OCI-LY1 (cell line): Measurements from ENCODE around the gene GNB5.

Experiments used
- H2AFZ ChIP-seq: fragments of 200-600 bp; sonication (generic), shearing (Covaris generic); 2 replicates; pipeline ENCODE4 v1.6.0; 2014; ENCODE audit warnings: antibody characterized with exemption, mild to moderate bottlenecking, low read length
- H3F3A ChIP-seq: fragments of 200-600 bp; sonication (generic), shearing (Covaris generic); 2 replicates; pipeline ENCODE4 v1.6.0; 2014; ENCODE audit warnings: mild to moderate bottlenecking, antibody characterized with exemption, low read length, moderate library complexity; ENCODE audit not compliant: insufficient read depth
- H3K27ac ChIP-seq: fragments of 200-600 bp; sonication (generic); 2 replicates; pipeline ENCODE4 v1.5.1; 2014; ENCODE audit warnings: low read length, mixed run types, mild to moderate bottlenecking, low read depth; ENCODE audit not compliant: poor library complexity, severe bottlenecking
- H3K27me3 ChIP-seq: fragments of 200-600 bp; sonication (generic); 2 replicates; pipeline ENCODE4 v1.6.0; 2014; ENCODE audit warnings: antibody characterized with exemption, mild to moderate bottlenecking, low read length, moderate library complexity; ENCODE audit not compliant: insufficient read depth
- H3K36me3 ChIP-seq: fragments of 200-600 bp; sonication (generic); 2 replicates; pipeline ENCODE4 v1.6.1; 2014; ENCODE audit warnings: mild to moderate bottlenecking, antibody characterized with exemption, low read length, moderate library complexity, mixed read lengths; ENCODE audit not compliant: insufficient read depth
- H3K4me1 ChIP-seq: fragments of 200-600 bp; sonication (generic); 2 replicates; pipeline ENCODE4 v1.5.1; 2014; ENCODE audit warnings: mild to moderate bottlenecking, low read length, moderate library complexity; ENCODE audit not compliant: insufficient read depth, severe bottlenecking
- H3K4me2 ChIP-seq: fragments of 200-600 bp; sonication (generic), shearing (Covaris generic); 2 replicates; pipeline ENCODE4 v1.6.1; 2014; ENCODE audit warnings: low read length
- H3K4me3 ChIP-seq: fragments of 200-600 bp; sonication (generic); 2 replicates; pipeline ENCODE4 v1.5.1; 2014; ENCODE audit warnings: low read length, low read depth, mild to moderate bottlenecking, mixed read lengths; ENCODE audit not compliant: poor library complexity, severe bottlenecking
- H3K79me2 ChIP-seq: fragments of 200-600 bp; shearing (Covaris generic); 2 replicates; pipeline ENCODE4 v1.6.1; 2016; ENCODE audit warnings: mixed run types, low read length, mixed read lengths; ENCODE audit not compliant: insufficient read depth
- H3K9ac ChIP-seq: fragments of 200-600 bp; sonication (generic), shearing (Covaris generic); 2 replicates; pipeline ENCODE4 v1.6.1; 2014; ENCODE audit warnings: mild to moderate bottlenecking, low read length, mixed read lengths
- H3K9me2 ChIP-seq: fragments of 200-600 bp; sonication (generic), shearing (Covaris generic); 2 replicates; pipeline ENCODE4 v1.6.1; 2014; ENCODE audit warnings: low read depth, mild to moderate bottlenecking, low read length, mixed read lengths
- H3K9me3 ChIP-seq: fragments of 200-600 bp; shearing (Covaris generic); 2 replicates; pipeline ENCODE4 v1.6.1; 2014; ENCODE audit warnings: low read length, mixed read lengths
- H4K20me1 ChIP-seq: fragments of 200-600 bp; sonication (generic), shearing (Covaris generic); 2 replicates; pipeline ENCODE4 v1.6.0; 2016; ENCODE audit warnings: mild to moderate bottlenecking, low read length; ENCODE audit not compliant: insufficient read depth
- EZH2 ChIP-seq: fragments of 200-600 bp; sonication (generic), shearing (Covaris generic); IDR thresholded peaks from 2 replicates; pipeline ENCODE4 v1.8.0; 2017; ENCODE audit warnings: borderline replicate concordance, mixed run types, mild to moderate bottlenecking, antibody characterized with exemption, low read length, moderate library complexity, mixed read lengths
- TF ChIP-seq, protein P1 (sequence below): fragments of 200-600 bp; sonication (generic), shearing (Covaris generic); IDR thresholded peaks from 2 replicates; pipeline ENCODE4 v1.5.1; 2017; ENCODE audit warnings: mild to moderate bottlenecking, antibody characterized with exemption, low read length, moderate library complexity, mixed read lengths

The GNB5 gene

DNA sequence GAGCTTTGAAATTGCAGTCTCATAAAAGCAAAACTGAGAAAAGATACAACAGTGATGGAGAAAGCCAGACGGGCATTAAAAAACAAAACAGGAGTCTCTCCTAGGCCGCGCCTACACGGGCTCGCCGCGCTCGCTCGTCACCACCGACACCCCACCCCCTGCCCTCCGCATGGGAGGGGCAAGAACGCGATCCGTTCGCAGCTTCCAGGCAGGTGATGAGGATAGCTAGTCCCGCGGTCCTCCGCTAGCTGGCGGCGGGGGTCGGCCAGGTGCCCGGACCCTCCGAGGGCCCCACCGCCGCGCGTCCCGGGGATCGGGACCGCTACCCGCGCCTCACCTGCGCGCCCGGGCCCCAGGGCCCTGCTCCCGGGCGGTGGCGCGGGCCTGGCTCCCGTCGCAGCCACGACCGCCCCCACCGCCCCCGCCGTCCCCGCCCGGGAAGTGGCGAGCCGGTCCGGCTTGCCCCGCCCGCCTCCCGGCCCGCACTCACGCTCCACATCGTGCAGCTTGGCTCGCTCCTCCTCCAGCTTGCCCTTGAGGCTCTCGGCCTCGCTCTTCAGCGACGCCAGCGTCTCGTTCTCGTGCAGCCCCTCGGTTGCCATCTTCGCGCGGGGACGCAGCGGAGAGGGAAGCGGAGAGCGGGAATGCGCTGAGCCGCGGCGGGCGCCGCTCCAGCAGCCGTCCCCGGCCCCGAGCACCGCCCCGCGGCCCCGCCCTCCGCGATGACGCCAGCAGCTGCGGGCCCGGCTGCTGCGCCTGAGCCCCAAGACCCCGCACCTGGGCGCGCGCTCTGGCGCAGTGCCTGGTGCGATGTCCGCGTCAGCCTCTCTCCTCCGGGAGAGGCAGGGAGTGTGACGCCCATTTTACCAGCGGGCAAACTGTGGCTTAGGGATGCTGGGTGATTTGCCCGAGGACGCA is 11.7 kb downstream of the GNB5 start:
- H3K79me2 ChIP-seq, result peaks cover 18% of the 10 kb centered on the region
- H3K9me2 ChIP-seq, result no peaks in the 10 kb centered on the region
- H3K27ac ChIP-seq, result peak overlapping the region; percentile 92
- H3K4me3 ChIP-seq, result peak overlapping the region; percentile 81
- H3K9ac ChIP-seq, result peak overlapping the region; percentile 83
- H2AFZ ChIP-seq, result no peak overlapping the region
- no peaks in the 10 kb centered on the region for H3K27me3 ChIP-seq
- H3F3A ChIP-seq, result peaks cover 3% of the 10 kb centered on the region; the same call in 1 of the 2 replicates
- peaks cover 51% of the 10 kb centered on the region for H3K4me1 ChIP-seq
- no peaks in the 10 kb centered on the region for H3K36me3 ChIP-seq
- H3K4me2 ChIP-seq, result peak overlapping the region; percentile 94
- TF ChIP-seq EZH2, result no peak
- TF ChIP-seq, protein P1, sequence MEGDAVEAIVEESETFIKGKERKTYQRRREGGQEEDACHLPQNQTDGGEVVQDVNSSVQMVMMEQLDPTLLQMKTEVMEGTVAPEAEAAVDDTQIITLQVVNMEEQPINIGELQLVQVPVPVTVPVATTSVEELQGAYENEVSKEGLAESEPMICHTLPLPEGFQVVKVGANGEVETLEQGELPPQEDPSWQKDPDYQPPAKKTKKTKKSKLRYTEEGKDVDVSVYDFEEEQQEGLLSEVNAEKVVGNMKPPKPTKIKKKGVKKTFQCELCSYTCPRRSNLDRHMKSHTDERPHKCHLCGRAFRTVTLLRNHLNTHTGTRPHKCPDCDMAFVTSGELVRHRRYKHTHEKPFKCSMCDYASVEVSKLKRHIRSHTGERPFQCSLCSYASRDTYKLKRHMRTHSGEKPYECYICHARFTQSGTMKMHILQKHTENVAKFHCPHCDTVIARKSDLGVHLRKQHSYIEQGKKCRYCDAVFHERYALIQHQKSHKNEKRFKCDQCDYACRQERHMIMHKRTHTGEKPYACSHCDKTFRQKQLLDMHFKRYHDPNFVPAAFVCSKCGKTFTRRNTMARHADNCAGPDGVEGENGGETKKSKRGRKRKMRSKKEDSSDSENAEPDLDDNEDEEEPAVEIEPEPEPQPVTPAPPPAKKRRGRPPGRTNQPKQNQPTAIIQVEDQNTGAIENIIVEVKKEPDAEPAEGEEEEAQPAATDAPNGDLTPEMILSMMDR, result no peak
- H4K20me1 ChIP-seq, result no peaks in the 10 kb centered on the region
- no peaks in the 10 kb centered on the region for H3K9me3 ChIP-seq

DNA sequence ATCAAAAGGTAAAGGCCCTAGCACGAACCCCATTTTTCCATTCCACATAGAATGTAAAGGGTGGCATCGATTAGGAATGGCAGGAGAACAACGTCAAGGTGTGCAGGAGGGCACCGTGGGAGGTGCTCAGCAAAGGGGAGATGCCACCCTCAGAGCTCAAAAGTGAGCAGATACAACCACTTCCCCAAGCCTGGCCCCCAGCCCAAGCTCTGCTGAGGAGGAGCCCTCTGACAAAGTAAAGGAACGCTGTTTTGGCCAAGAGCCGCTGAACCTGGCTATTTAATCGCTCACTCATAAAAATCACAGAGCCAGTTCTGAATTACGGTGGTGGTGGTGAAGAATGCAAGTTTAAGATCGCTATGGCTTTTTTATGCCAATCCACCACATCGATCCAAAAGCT is 12.4 kb downstream of the GNB5 start:
- Histone ChIP-seq H3K9me3 (no peaks in the 10 kb centered on the region), H3K9ac (peak overlapping the region; percentile 83), H3F3A (peaks cover 3% of the 10 kb centered on the region; the same call in 1 of the 2 replicates), H2AFZ (no peak overlapping the region), H4K20me1 (no peaks in the 10 kb centered on the region), H3K27me3 (no peaks in the 10 kb centered on the region), H3K4me3 (peak overlapping the region; percentile 81), H3K79me2 (peaks cover 20% of the 10 kb centered on the region), H3K4me2 (peak overlapping the region; percentile 94), H3K4me1 (peaks cover 51% of the 10 kb centered on the region), H3K9me2 (no peaks in the 10 kb centered on the region), H3K27ac (peak overlapping the region; percentile 77), H3K36me3 (peaks cover 1% of the 10 kb centered on the region; the same call in 1 of the 2 replicates)
- TF ChIP-seq, protein P1, result no peak

DNA sequence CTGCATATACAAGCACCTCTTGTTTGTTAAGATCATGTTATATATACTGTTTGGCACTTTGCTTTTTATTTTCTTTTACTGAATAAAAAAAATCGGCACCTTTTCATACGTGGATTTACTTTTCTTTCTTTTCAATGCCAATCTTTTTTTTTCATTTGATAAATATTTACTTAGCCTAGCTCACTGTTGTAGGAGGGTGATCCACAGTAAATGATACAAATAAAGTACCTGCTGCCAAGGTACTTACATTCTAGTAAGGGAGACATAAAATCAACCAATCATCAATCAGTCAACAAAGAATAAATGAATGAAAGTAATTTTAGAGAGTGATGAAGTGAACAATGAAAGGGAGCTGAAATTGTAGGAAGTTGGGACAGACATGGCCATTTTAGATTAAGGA is 18.3 kb downstream of the GNB5 start:
- Histone ChIP-seq H3K9ac (no peak overlapping the region), H3K27ac (no peak overlapping the region), H3K36me3 (peaks cover 22% of the 10 kb centered on the region; the same call in 1 of the 2 replicates), H3K79me2 (peaks cover 37% of the 10 kb centered on the region), H3K9me3 (no peaks in the 10 kb centered on the region), H3K4me3 (no peak overlapping the region), H3K4me2 (no peak overlapping the region), H3F3A (no peaks in the 10 kb centered on the region), H3K27me3 (no peaks in the 10 kb centered on the region), H3K4me1 (peaks cover 19% of the 10 kb centered on the region), H3K9me2 (no peaks in the 10 kb centered on the region), H2AFZ (no peak overlapping the region), H4K20me1 (no peaks in the 10 kb centered on the region)
- TF ChIP-seq, protein P1, result no peak
- TF ChIP-seq EZH2, result no peak
